GM23338 (cell line): Measurements from ENCODE around the gene GTSF1L. TPM values are rescaled to one million over a fixed set of nuclear protein-coding genes. Genes with fewer than 3 reads are reported as not detected.

Experiments used
- ATAC-seq: fragments of 200-7000 bp; cut with Tn5 transposase; 3 replicates; pipeline ENCODE4 v1.9.1; 2020
- DNase-seq: peaks from one replicate; pipeline ENCODE4 v3.0.0-alpha.2; 2015; ENCODE audit warnings: low spot score
- H2AFZ ChIP-seq: fragments of 200-600 bp; sonication (generic); 2 replicates; pipeline ENCODE4 v1.8.0; 2016; ENCODE audit warnings: antibody characterized with exemption, mild to moderate bottlenecking, moderate library complexity
- H3F3A ChIP-seq: fragments of 200-600 bp; sonication (generic); replicated peaks from 2 replicates; pipeline ENCODE4 v1.8.0; 2017; ENCODE audit warnings: antibody characterized with exemption, mixed run types, low read depth
- H3K27ac ChIP-seq: fragments of 200-600 bp; sonication (generic); 2 replicates; pipeline ENCODE4 v1.6.1; 2016; ENCODE audit warnings: low read depth
- H3K27me3 ChIP-seq: fragments of 200-600 bp; sonication (generic); 2 replicates; pipeline ENCODE4 v1.8.0; 2016; ENCODE audit warnings: mild to moderate bottlenecking, mixed run types, moderate library complexity; ENCODE audit not compliant: insufficient read depth
- H3K36me3 ChIP-seq: fragments of 200-600 bp; sonication (generic); 2 replicates; pipeline ENCODE4 v1.8.0; 2016; ENCODE audit warnings: mild to moderate bottlenecking; ENCODE audit not compliant: insufficient read depth
- H3K4me1 ChIP-seq: fragments of 200-600 bp; sonication (generic); 2 replicates; pipeline ENCODE4 v1.8.0; 2016; ENCODE audit warnings: mild to moderate bottlenecking, moderate library complexity; ENCODE audit not compliant: insufficient read depth
- H3K4me2 ChIP-seq: fragments of 200-600 bp; sonication (generic); 2 replicates; pipeline ENCODE4 v1.7.1; 2017; ENCODE audit warnings: mixed run types
- H3K4me3 ChIP-seq: fragments of 200-600 bp; sonication (generic); 2 replicates; pipeline ENCODE4 v1.6.1; 2016; ENCODE audit warnings: mixed run types
- H3K79me2 ChIP-seq: fragments of 200-600 bp; sonication (generic); replicated peaks from 2 replicates; pipeline ENCODE4 v1.8.0; 2017; ENCODE audit warnings: mild to moderate bottlenecking; ENCODE audit not compliant: insufficient read depth
- H3K9me2 ChIP-seq: fragments of 200-600 bp; sonication (generic); 2 replicates; pipeline ENCODE4 v1.8.0; 2017; ENCODE audit not compliant: insufficient read depth
- H4K20me1 ChIP-seq: fragments of 200-600 bp; sonication (generic); replicated peaks from 2 replicates; pipeline ENCODE4 v1.8.0; 2017; ENCODE audit warnings: mild to moderate bottlenecking; ENCODE audit not compliant: insufficient read depth
- H3K27ac Mint-ChIP-seq: 2 replicates; pipeline ENCODE4 v1.8.0; 2020; ENCODE audit warnings: inconsistent platforms, mild to moderate bottlenecking, moderate library complexity, mixed read lengths
- H3K27me3 Mint-ChIP-seq: 3 replicates; pipeline ENCODE4 v1.8.0; 2022; ENCODE audit warnings: low read depth, mild to moderate bottlenecking, moderate library complexity, mixed read lengths, inconsistent platforms; ENCODE audit not compliant: insufficient read depth, poor library complexity
- H3K36me3 Mint-ChIP-seq: 3 replicates; pipeline ENCODE4 v1.8.0; 2021; ENCODE audit warnings: low read depth, mild to moderate bottlenecking, inconsistent platforms, moderate library complexity, mixed read lengths
- H3K4me1 Mint-ChIP-seq: 3 replicates; pipeline ENCODE4 v1.8.0; 2020; ENCODE audit warnings: mild to moderate bottlenecking, inconsistent platforms, mixed read lengths
- H3K4me3 Mint-ChIP-seq: 3 replicates; pipeline ENCODE4 v1.8.0; 2021; ENCODE audit warnings: moderate library complexity, mild to moderate bottlenecking, inconsistent platforms, mixed read lengths
- H3K9me3 Mint-ChIP-seq: 3 replicates; pipeline ENCODE4 v1.8.0; 2020; ENCODE audit warnings: moderate library complexity, mild to moderate bottlenecking, inconsistent platforms, mixed read lengths
- EZH2 ChIP-seq: fragments of 200-600 bp; sonication (generic); IDR thresholded peaks from one replicate; pipeline ENCODE4 v1.8.0; 2017; ENCODE audit warnings: antibody characterized with exemption, mild to moderate bottlenecking, low read depth; ENCODE audit not compliant: unreplicated experiment
- EZH2phosphoT487 ChIP-seq: fragments of 200-600 bp; sonication (generic); IDR thresholded peaks from one replicate; pipeline ENCODE4 v1.8.1; 2018; ENCODE audit warnings: antibody characterized with exemption; ENCODE audit not compliant: unreplicated experiment
- NANOG ChIP-seq: IDR thresholded peaks from 2 replicates; pipeline ENCODE4 v1.6.1; 2016; ENCODE audit warnings: antibody characterized with exemption, borderline replicate concordance
- POLR2AphosphoS5 ChIP-seq: IDR thresholded peaks from 2 replicates; pipeline ENCODE4 v1.6.1; 2016; ENCODE audit warnings: antibody characterized with exemption, low read depth
- ZNF114 ChIP-seq: fragments of 250-450 bp; sonication (Bioruptor Pico); IDR thresholded peaks from 2 replicates; pipeline ENCODE4 v1.5.0; 2020; ENCODE audit warnings: mild to moderate bottlenecking, moderate library complexity
- ZNF331 ChIP-seq: fragments of 250-450 bp; sonication (Bioruptor Pico); IDR thresholded peaks from 2 replicates; pipeline ENCODE4 v1.5.0; 2020; ENCODE audit warnings: low read depth, mild to moderate bottlenecking, moderate library complexity
- polyA plus RNA-seq: library from polyadenylated mRNA; unstranded; fragments of >200 nt; fragmentation: Nextera tagmentation; extraction: Ambion mirVana; gene quantifications from 2 replicates; pipeline ENCODE4 v1.2.1, GENCODE V29; 2016
- total RNA-seq: library from RNA; depleted of rRNA; stranded (reverse); fragments of >200 nt; shearing (Covaris generic); gene quantifications from 2 replicates; pipeline ENCODE4 v1.2.3, GENCODE V29; 2014
- TF ChIP-seq, protein P1 (sequence below): IDR thresholded peaks from one replicate; pipeline ENCODE4 v1.6.1; 2018; ENCODE audit warnings: antibody characterized with exemption; ENCODE audit not compliant: unreplicated experiment
- TF ChIP-seq, protein P2 (sequence below): fragments of 250-450 bp; sonication (Bioruptor Pico); IDR thresholded peaks from 2 replicates; pipeline ENCODE4 v1.5.0; 2020; ENCODE audit warnings: mild to moderate bottlenecking, moderate library complexity
- TF ChIP-seq, protein P3 (sequence below), 2 experiments: fragments of 200-600 bp in 1 of 2; sonication (generic) in 1 of 2; conservative IDR thresholded peaks; 2 replicates each; pipeline versions ENCODE4 v1.5.1 to v1.6.1; 2016 to 2017; ENCODE audit warnings: antibody characterized with exemption in 2 of 2, low read depth in 2 of 2, mild to moderate bottlenecking in 2 of 2, moderate library complexity in 1 of 2

The GTSF1L gene
- total and polyA plus RNA-seq, 2 experiments from 2014 or later: not detected

DNA sequence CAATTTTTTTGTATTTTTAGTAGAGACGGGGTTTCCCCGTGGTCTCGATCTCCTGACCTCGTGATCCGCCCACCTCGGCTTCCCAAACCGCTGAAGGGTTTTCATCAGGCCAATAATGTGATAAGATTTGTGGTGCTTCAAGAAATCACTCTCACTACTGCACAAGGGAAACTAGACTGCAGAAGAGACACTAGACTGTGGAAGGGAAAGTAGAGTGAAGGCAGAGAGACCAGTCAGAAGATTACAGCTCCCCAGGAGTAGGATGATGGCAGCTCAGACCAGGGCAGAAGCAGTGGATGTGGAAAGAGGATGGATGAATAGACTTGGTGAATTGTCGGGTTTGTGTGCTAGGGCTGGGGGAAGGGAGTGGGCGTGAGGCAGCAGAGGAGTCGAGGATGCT is 48.0 kb upstream of the GTSF1L start:
- Mint-ChIP-seq H3K4me3 (no peak overlapping the region), H3K9me3 (peaks cover 11% of the 10 kb centered on the region; the same call in 2 of the 3 replicates), H3K27me3 (peaks cover 2% of the 10 kb centered on the region), H3K4me1 (no peaks in the 10 kb centered on the region), H3K27ac (no peak overlapping the region), H3K36me3 (no peaks in the 10 kb centered on the region; the same call in 2 of the 3 replicates)
- Histone ChIP-seq H3K79me2 (no peaks in the 10 kb centered on the region), H3K9me2 (no peaks in the 10 kb centered on the region), H3K4me2 (no peak overlapping the region), H3K27me3 (no peaks in the 10 kb centered on the region), H3K27ac (no peak overlapping the region), H3K4me1 (no peaks in the 10 kb centered on the region), H3K4me3 (no peak overlapping the region), H2AFZ (no peak overlapping the region), H4K20me1 (no peaks in the 10 kb centered on the region), H3K36me3 (no peaks in the 10 kb centered on the region; the same call in 1 of the 2 replicates), H3F3A (no peaks in the 10 kb centered on the region)
- ATAC-seq: no peak
- DNase-seq: no peak
- TF ChIP-seq POLR2AphosphoS5: no peak
- no peak for TF ChIP-seq ZNF114 (CRISPR knock-in tag)
- TF ChIP-seq, protein P1, sequence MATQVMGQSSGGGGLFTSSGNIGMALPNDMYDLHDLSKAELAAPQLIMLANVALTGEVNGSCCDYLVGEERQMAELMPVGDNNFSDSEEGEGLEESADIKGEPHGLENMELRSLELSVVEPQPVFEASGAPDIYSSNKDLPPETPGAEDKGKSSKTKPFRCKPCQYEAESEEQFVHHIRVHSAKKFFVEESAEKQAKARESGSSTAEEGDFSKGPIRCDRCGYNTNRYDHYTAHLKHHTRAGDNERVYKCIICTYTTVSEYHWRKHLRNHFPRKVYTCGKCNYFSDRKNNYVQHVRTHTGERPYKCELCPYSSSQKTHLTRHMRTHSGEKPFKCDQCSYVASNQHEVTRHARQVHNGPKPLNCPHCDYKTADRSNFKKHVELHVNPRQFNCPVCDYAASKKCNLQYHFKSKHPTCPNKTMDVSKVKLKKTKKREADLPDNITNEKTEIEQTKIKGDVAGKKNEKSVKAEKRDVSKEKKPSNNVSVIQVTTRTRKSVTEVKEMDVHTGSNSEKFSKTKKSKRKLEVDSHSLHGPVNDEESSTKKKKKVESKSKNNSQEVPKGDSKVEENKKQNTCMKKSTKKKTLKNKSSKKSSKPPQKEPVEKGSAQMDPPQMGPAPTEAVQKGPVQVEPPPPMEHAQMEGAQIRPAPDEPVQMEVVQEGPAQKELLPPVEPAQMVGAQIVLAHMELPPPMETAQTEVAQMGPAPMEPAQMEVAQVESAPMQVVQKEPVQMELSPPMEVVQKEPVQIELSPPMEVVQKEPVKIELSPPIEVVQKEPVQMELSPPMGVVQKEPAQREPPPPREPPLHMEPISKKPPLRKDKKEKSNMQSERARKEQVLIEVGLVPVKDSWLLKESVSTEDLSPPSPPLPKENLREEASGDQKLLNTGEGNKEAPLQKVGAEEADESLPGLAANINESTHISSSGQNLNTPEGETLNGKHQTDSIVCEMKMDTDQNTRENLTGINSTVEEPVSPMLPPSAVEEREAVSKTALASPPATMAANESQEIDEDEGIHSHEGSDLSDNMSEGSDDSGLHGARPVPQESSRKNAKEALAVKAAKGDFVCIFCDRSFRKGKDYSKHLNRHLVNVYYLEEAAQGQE: no peak
- no peak for TF ChIP-seq NANOG
- TF ChIP-seq, protein P2, sequence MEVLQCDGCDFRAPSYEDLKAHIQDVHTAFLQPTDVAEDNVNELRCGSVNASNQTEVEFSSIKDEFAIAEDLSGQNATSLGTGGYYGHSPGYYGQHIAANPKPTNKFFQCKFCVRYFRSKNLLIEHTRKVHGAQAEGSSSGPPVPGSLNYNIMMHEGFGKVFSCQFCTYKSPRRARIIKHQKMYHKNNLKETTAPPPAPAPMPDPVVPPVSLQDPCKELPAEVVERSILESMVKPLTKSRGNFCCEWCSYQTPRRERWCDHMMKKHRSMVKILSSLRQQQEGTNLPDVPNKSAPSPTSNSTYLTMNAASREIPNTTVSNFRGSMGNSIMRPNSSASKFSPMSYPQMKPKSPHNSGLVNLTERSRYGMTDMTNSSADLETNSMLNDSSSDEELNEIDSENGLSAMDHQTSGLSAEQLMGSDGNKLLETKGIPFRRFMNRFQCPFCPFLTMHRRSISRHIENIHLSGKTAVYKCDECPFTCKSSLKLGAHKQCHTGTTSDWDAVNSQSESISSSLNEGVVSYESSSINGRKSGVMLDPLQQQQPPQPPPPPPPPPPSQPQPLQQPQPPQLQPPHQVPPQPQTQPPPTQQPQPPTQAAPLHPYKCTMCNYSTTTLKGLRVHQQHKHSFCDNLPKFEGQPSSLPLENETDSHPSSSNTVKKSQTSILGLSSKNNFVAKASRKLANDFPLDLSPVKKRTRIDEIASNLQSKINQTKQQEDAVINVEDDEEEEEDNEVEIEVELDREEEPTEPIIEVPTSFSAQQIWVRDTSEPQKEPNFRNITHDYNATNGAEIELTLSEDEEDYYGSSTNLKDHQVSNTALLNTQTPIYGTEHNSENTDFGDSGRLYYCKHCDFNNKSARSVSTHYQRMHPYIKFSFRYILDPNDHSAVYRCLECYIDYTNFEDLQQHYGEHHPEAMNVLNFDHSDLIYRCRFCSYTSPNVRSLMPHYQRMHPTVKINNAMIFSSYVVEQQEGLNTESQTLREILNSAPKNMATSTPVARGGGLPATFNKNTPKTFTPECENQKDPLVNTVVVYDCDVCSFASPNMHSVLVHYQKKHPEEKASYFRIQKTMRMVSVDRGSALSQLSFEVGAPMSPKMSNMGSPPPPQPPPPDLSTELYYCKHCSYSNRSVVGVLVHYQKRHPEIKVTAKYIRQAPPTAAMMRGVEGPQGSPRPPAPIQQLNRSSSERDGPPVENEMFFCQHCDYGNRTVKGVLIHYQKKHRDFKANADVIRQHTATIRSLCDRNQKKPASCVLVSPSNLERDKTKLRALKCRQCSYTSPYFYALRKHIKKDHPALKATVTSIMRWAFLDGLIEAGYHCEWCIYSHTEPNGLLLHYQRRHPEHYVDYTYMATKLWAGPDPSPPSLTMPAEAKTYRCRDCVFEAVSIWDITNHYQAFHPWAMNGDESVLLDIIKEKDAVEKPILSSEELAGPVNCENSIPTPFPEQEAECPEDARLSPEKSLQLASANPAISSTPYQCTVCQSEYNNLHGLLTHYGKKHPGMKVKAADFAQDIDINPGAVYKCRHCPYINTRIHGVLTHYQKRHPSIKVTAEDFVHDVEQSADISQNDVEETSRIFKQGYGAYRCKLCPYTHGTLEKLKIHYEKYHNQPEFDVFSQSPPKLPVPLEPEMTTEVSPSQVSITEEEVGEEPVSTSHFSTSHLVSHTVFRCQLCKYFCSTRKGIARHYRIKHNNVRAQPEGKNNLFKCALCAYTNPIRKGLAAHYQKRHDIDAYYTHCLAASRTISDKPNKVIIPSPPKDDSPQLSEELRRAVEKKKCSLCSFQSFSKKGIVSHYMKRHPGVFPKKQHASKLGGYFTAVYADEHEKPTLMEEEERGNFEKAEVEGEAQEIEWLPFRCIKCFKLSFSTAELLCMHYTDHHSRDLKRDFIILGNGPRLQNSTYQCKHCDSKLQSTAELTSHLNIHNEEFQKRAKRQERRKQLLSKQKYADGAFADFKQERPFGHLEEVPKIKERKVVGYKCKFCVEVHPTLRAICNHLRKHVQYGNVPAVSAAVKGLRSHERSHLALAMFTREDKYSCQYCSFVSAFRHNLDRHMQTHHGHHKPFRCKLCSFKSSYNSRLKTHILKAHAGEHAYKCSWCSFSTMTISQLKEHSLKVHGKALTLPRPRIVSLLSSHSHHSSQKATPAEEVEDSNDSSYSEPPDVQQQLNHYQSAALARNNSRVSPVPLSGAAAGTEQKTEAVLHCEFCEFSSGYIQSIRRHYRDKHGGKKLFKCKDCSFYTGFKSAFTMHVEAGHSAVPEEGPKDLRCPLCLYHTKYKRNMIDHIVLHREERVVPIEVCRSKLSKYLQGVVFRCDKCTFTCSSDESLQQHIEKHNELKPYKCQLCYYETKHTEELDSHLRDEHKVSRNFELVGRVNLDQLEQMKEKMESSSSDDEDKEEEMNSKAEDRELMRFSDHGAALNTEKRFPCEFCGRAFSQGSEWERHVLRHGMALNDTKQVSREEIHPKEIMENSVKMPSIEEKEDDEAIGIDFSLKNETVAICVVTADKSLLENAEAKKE: no peak
- no peak for TF ChIP-seq EZH2
- TF ChIP-seq, protein P3, sequence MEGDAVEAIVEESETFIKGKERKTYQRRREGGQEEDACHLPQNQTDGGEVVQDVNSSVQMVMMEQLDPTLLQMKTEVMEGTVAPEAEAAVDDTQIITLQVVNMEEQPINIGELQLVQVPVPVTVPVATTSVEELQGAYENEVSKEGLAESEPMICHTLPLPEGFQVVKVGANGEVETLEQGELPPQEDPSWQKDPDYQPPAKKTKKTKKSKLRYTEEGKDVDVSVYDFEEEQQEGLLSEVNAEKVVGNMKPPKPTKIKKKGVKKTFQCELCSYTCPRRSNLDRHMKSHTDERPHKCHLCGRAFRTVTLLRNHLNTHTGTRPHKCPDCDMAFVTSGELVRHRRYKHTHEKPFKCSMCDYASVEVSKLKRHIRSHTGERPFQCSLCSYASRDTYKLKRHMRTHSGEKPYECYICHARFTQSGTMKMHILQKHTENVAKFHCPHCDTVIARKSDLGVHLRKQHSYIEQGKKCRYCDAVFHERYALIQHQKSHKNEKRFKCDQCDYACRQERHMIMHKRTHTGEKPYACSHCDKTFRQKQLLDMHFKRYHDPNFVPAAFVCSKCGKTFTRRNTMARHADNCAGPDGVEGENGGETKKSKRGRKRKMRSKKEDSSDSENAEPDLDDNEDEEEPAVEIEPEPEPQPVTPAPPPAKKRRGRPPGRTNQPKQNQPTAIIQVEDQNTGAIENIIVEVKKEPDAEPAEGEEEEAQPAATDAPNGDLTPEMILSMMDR (conservative IDR thresholded peaks at IDR 0.05; ENCODE audit: low read depth in 2 of 2): no peak
- no peak for TF ChIP-seq EZH2phosphoT487
- no peak for TF ChIP-seq ZNF331 (CRISPR knock-in tag)
